HEK293T (cell line): ENCODE results near the gene CTSZ.

Experiments
- ARNT ChIP-seq: fragments of 450-650 bp; IDR thresholded peaks from 2 replicates; pipeline ENCODE4 v1.6.1; 2017; ENCODE audit warnings: mild to moderate bottlenecking
- ELF4 ChIP-seq: fragments of 450-650 bp; IDR thresholded peaks from 2 replicates; pipeline ENCODE4 v1.6.1; 2017; ENCODE audit warnings: antibody characterized with exemption
- FOXM1 ChIP-seq: fragments of 450-650 bp; IDR thresholded peaks from 2 replicates; pipeline ENCODE4 v1.6.1; 2017; ENCODE audit warnings: mild to moderate bottlenecking, borderline replicate concordance
- ZNF384 ChIP-seq: fragments of 450-650 bp; IDR thresholded peaks from 2 replicates; pipeline ENCODE4 v1.6.1; 2016

GRCh38 chr20:59026904-59027740 lies 20.1 kb upstream of the CTSZ start:
- TF ChIP-seq FOXM1 (no peak), ARNT (no peak), ZNF384 (no peak), ELF4 (no peak)
